ENCODE measurements around the gene NUP188.

The NUP188 gene, protein sequence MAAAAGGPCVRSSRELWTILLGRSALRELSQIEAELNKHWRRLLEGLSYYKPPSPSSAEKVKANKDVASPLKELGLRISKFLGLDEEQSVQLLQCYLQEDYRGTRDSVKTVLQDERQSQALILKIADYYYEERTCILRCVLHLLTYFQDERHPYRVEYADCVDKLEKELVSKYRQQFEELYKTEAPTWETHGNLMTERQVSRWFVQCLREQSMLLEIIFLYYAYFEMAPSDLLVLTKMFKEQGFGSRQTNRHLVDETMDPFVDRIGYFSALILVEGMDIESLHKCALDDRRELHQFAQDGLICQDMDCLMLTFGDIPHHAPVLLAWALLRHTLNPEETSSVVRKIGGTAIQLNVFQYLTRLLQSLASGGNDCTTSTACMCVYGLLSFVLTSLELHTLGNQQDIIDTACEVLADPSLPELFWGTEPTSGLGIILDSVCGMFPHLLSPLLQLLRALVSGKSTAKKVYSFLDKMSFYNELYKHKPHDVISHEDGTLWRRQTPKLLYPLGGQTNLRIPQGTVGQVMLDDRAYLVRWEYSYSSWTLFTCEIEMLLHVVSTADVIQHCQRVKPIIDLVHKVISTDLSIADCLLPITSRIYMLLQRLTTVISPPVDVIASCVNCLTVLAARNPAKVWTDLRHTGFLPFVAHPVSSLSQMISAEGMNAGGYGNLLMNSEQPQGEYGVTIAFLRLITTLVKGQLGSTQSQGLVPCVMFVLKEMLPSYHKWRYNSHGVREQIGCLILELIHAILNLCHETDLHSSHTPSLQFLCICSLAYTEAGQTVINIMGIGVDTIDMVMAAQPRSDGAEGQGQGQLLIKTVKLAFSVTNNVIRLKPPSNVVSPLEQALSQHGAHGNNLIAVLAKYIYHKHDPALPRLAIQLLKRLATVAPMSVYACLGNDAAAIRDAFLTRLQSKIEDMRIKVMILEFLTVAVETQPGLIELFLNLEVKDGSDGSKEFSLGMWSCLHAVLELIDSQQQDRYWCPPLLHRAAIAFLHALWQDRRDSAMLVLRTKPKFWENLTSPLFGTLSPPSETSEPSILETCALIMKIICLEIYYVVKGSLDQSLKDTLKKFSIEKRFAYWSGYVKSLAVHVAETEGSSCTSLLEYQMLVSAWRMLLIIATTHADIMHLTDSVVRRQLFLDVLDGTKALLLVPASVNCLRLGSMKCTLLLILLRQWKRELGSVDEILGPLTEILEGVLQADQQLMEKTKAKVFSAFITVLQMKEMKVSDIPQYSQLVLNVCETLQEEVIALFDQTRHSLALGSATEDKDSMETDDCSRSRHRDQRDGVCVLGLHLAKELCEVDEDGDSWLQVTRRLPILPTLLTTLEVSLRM (N-terminal part only)

GRCh38 chr9:128947527-128948301 lies at the start of gene NUP188, which contains the start of gene DOLK:
Gene NUP188, plus strand, starts transcription at chr9:128947699. Its CDS starts 21 bp downstream, at chr9:128947720.
Gene DOLK, minus strand, starts transcription at chr9:128947603. Its CDS starts 300 bp downstream, at chr9:128947303.
- peak; percentile 90 to 100 (median 98) for DNase-seq
- intact Hi-C loops (cut with DNase I) = loop anchor here (5.0 kb wide), 1 partner anchor 65 kb away; the partner anchor contains the start of genes KYAT1 and LRRC8A

- intact Hi-C loops (cut with DNase I) = no loop called here
- no peak for DNase-seq
Observed at GRCh38 chr9:128898382-128898781, 49.1 kb upstream of the NUP188 start.

DNA sequence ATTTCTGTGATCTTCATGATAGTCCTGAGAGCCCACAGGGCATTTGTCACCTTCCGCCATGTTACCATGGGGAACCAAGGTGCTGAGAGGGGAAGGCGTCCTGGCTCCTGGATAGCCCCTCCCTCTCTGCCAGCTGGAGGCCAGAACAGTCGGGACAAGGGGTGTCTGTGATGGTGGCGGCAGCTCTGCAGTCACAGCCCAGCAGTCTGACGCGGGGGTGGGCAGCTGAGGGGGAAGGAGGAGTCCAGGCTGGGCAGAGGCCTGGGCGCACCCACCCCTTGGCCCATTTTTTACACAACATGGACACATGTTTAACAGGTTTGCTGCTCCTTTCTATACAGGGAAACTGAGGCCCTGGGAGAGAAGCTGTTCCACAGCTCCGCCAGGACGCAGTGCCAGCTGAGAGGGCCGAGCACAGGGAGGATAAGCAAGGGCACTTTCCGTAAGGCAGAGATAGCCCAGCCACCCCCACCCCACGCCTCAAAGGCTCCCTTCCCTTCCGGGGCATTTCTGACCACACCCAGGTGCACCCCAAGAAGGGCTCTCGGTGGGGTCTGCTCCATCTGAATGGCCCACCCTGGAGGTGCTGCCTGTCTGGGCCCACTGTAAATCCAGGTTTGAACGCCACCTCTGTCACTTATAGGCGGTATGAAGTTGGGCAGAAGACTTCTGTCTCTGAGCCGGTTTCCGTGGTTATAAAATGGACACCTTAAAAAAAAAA lies 48.5 kb upstream of the NUP188 start:
- intact Hi-C loops (cut with DNase I) = no loop called here
- peak in 28 of 42 donors; percentile 33 to 79 (median 53) for DNase-seq

DNA sequence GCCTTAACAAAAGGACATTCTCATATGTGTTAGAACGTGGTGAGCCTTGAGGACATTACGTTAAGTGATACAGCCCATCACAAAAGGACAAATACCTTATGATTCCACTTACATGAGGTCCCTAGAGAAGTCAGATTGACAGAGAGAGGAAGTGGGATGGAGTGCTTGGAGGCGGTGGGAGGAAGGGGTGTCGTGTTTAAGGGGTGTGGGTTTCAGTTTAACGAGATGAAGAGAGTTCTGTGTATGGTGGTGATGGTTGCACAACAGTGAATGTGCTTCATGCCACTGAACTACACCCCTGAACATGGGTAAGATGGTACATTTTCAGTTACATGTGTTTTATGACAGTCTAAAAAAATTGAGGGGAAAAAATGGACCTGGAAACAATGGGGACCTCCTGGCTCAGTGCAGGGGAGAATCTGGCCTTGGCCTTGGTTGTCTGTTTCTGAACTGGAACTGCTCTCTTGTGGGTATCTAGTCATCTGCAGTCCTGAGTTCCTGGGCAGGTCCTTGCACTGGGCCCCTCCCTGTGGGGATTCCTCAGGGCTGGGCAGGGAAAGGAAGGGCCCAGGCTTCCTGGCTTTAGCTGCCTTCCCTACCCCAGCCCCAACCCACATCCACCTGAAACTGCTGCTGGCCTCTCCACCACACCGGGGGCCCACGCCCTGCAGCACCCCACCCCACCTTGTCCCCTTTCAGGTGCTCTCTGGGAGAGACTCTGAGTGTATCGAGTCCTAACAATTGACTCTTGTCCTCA lies 47.8 kb upstream of the NUP188 start:
- no peak for DNase-seq
- intact Hi-C loops (cut with DNase I) = no loop called here

DNA sequence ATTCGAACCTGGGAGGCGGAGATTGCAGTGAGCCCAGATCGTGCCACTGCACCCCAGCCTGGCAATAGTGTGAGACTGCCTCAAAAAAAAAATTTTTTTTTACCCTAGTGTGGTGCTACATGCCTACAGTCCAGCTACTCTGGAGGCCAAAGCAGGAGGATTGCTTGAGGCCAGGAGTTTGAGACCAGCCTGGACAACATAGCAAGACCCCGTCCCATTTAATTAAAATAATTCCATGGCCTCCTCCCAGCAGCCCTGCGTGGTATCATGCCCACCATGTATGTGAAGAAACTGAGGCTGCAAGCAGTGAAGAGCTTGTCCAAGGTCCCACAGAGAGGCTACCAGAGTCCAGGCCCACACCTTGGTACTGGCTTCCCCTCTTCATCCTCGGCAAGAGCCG lies 46.1 kb upstream of the NUP188 start:
- intact Hi-C loops (cut with DNase I) = no loop called here
- DNase-seq = no peak

GRCh38 chr9:128901822-128902221 lies 45.7 kb upstream of the NUP188 start:
- intact Hi-C loops (cut with DNase I) = no loop called here
- no peak for DNase-seq

DNA sequence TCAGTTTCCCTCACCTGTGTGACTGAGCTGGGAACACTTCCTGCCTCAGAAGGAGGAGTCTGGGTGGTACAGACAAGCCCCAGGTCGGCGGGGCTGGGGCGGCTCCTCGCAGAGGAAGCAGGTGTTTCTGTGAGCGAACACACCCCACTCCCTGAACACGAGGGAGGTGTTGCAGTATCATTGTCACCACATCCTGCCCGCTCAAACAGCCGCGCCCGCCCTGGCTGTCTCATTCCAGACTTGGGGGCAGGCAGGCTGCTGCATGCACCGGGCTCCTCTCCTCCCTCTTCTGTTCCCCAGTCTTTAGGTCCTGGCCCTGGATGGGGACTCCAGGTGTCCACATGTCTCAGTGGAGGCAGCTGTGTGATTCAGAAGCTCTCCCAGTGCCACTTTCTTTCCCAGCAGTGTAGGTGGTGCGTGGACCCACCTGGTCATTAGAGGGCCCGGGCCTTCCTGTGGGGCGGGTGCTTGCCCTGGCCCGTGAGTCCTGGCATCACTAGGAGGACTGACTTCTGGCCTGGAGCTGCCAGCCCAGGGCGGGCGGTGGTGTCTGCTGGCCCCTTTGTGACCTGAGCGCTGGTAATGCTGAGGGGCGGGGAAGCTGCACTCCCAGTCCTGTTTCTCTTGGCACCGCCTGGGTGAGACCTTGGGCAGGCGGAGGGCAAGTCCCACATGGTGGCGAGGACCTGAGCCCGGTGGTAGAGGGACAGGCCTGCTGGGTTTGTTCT lies 45.0 kb upstream of the NUP188 start:
- DNase-seq = peak in 37 of 42 donors; percentile 30 to 86 (median 62)

GRCh38 chr9:128903079-128903461 lies 44.4 kb upstream of the NUP188 start:
- intact Hi-C loops (cut with DNase I) = no loop called here
- no peak for DNase-seq

More for the DNA sequence above, 45.0 kb upstream of the NUP188 start:
- intact Hi-C loops (cut with DNase I) = no loop called here

GRCh38 chr9:128903871-128904620 lies 43.5 kb upstream of the NUP188 start:
- DNase-seq = no peak
- intact Hi-C loops (cut with DNase I) = no loop called here

DNA sequence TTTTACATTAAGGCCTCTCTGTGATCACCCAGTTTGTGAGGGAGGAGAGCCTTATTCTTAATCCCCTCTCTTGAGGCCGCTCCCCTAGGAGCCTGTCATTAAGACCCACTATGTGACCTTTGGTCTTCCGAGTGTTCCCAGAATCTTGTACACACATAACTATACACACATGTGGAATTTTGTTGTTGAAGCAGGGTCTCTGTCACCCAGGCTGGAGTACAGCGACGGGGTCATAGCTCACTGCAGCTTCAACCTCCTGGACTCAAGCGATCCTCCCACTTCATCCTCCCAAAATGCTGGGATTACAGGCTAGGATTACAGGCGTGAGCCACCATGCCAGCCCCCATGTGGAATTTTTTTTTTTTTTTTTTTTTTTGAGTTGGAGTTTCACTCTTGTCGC lies 41.5 kb upstream of the NUP188 start:
- intact Hi-C loops (cut with DNase I) = no loop called here
- no peak for DNase-seq

- intact Hi-C loops (cut with DNase I) = no loop called here
- DNase-seq = no peak
Observed at GRCh38 chr9:128906741-128907140, 40.8 kb upstream of the NUP188 start.

- intact Hi-C loops (cut with DNase I) = no loop called here
- DNase-seq = no peak
Observed at GRCh38 chr9:128908372-128908771, 39.1 kb upstream of the NUP188 start.

DNA sequence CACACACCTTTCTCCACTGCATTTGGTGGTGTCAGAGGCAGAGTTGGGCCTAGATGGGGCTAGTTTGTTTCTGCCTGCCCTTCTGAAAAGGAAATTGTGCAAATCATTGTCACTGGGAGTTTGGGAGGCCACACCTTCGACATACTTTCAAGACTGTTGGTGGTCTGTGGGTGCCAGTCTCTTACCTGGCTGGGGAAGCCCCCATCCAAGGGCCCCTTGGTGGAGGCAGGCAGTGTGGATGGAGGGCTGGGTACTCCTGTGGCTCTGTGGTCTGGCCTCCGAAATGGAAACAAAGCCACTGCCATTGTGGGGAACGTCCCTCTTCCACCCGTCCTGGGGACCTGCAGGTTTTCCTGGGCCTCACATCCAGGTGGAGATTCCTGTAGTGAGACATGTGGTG lies 37.6 kb upstream of the NUP188 start:
- intact Hi-C loops (cut with DNase I) = no loop called here
- no peak for DNase-seq

DNA sequence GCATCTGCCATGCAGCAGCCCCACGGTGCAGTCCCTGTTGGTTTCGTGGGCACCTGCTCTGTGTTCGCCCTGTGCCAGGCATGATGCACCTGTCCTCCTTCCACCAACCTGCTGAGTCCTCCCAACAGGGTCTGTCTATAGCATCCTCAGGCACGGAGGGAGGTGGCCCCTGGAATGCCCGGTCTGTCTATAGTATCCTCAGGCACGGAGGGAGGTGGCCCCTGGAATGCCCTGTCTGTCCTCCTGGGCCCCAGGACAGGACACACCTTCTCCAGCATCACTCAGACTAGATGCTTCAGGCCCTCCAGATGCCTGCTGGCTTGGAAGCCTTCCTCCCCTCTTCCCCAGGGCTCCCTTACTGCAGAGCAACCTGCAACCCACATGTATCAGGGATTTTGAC lies 36.6 kb upstream of the NUP188 start:
- no peak for DNase-seq
- intact Hi-C loops (cut with DNase I) = no loop called here

GRCh38 chr9:128911529-128912035 lies 35.9 kb upstream of the NUP188 start:
- peak in 5 of 42 donors; percentile 20 to 61 (median 43) for DNase-seq
- intact Hi-C loops (cut with DNase I) = no loop called here

All from head of caudate nucleus (tissue), 42 donors.